Loucy (cell line): ENCODE results near the gene MYO10.

Source experiments
- EZH2phosphoT487 ChIP-seq: fragments of 200-600 bp; IDR thresholded peaks from 2 replicates; pipeline ENCODE4 v1.6.1; 2018; ENCODE audit warnings: antibody characterized with exemption, mild to moderate bottlenecking, moderate library complexity, borderline replicate concordance
- TF ChIP-seq, protein P1 (sequence below): fragments of 200-600 bp; sonication (generic); conservative IDR thresholded peaks from 2 replicates; pipeline ENCODE4 v1.5.1; 2014; ENCODE audit warnings: mild to moderate bottlenecking, antibody characterized with exemption, low read length

GRCh38 chr5:16934677-16935153, 1.4 kb downstream of the MYO10 start:
- TF ChIP-seq, protein P1, sequence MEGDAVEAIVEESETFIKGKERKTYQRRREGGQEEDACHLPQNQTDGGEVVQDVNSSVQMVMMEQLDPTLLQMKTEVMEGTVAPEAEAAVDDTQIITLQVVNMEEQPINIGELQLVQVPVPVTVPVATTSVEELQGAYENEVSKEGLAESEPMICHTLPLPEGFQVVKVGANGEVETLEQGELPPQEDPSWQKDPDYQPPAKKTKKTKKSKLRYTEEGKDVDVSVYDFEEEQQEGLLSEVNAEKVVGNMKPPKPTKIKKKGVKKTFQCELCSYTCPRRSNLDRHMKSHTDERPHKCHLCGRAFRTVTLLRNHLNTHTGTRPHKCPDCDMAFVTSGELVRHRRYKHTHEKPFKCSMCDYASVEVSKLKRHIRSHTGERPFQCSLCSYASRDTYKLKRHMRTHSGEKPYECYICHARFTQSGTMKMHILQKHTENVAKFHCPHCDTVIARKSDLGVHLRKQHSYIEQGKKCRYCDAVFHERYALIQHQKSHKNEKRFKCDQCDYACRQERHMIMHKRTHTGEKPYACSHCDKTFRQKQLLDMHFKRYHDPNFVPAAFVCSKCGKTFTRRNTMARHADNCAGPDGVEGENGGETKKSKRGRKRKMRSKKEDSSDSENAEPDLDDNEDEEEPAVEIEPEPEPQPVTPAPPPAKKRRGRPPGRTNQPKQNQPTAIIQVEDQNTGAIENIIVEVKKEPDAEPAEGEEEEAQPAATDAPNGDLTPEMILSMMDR = no peak
- TF ChIP-seq EZH2phosphoT487 = no peak
